Measurements from ENCODE around the gene SRSF9.

DNA sequence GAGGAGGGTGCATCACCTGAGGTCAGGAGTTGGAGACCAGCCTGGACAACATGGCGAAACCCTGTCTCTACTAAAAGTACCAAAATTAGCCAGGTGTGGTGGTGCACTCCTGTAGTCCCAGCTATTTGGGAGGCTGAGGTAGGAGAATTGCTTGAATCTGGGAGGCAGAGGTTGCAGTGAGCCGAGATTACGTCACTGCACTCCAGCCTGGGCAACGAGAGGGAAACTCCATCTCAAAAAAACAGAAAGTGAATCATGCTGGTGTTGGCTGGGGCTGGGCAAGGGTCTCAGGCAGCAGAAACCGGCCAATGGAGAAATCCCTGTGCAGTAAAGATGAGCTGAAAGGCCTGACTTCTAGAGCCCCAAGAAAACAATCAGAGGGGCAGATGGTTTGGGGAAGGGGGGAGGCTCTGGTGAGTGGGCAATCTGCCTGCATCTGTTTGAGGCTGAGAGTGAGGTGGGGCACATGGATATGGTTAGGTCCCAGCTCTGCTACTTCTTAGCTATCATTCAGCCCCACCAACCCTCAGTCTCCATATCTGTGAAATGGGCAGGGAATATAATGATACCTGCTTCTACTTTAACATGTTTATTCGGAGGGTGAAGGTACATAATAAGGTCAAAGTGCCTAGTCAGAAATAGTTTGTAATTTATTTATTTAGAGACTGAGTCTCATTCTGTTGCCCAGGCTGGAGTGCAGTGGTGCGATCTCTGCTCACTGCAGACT lies 52.9 kb downstream of the SRSF9 start:
- no peak for TF ChIP-seq CTCF (IDR thresholded peaks at IDR 0.05; ENCODE audit: poor library complexity, severe bottlenecking)
- no peak for TF ChIP-seq EP300 (conservative IDR thresholded peaks at IDR 0.05; ENCODE audit: poor library complexity, severe bottlenecking)
